ENCODE data around the gene DDO. TPM values are rescaled to one million over a fixed set of nuclear protein-coding genes. Genes with fewer than 3 reads are reported as not detected.

The DDO gene
- total and polyA plus RNA-seq, 2 of the 8 experiments (the other 6 are each of a cell fraction or from before 2014, with no cell fraction given), result not detected

DNA sequence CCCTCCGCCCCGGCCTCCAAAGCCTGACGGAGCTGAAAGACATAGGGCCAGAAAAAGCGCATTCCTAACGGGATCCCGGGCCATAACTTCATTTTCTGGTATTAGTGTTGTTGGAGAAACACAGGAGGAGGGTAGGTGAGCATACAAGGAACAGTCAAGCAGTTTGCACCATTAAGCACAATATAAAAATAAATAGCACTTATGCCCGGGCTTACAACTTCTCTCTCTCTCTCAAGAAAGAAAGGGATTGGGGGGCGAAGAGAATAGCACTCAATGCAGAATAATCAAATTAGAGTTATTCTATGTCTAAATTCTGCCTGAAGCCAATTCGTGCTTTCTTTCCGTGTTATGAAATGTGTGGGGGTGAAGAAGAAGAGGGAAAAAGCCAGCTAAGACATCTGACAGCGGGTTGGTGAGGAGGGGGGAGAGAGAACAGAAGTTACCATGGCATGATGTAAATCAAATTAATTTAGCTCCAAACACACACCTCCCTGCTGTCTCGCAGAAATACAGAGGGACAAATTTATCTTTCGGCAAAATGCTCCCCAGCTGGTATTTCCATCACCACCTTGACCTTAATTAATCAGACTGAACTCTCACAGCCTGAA, 56.7 kb downstream of the DDO start:
- ChIA-PET CTCF (ENCODE audit: partially characterized antibody) (no interaction called here), POLR2A (ENCODE audit: partially characterized antibody) (no interaction called here)
- Histone ChIP-seq H2BK120ac (replicated peaks; ENCODE audit: low read depth, low read length) (no peak overlapping the region), H2BK15ac (ENCODE audit: low read length) (no peak overlapping the region), H4K91ac (replicated peaks; ENCODE audit: insufficient read length, low read length) (no peak overlapping the region), H4K8ac (ENCODE audit: extremely low read depth, insufficient read depth, low read length) (no peak overlapping the region), H3K9me3 (ENCODE audit: insufficient read depth in 2 of 2, low read depth in 1 of 2, low read length in 1 of 2) (no peaks in the 10 kb centered on the region), H3K27ac (ENCODE audit: low read depth, low read length) (no peak overlapping the region), H3K56ac (replicated peaks; ENCODE audit: insufficient read length, low read depth, low read length) (no peak overlapping the region), H4K5ac (ENCODE audit: insufficient read length, low read depth, low read length) (no peak overlapping the region), H2AK5ac (ENCODE audit: low read depth, low read length) (no peak overlapping the region), H2BK12ac (ENCODE audit: low read depth, low read length) (no peak overlapping the region), H2BK5ac (ENCODE audit: low read depth, low read length) (no peak overlapping the region), H2BK20ac (ENCODE audit: low read length) (no peak overlapping the region), H3K4me2 (ENCODE audit: insufficient read depth in 1 of 2, low read depth in 2 of 2, low read length in 2 of 2) (peak overlapping the region; percentile 75 to 88), H3K4me1 (replicated peaks in 1 of 4; ENCODE audit: control insufficient read depth in 3 of 4, insufficient read depth in 4 of 4, low read length in 3 of 4) (peaks cover 13 to 25% (median 17%) of the 10 kb centered on the region in 4 experiments), H3K9ac (replicated peaks in 1 of 4; ENCODE audit: extremely low read depth in 1 of 4, low read depth in 3 of 4, low read length in 3 of 4) (peak overlapping the region in 1 of 4 experiments; percentile 42; a peak in 1 of 7 replicates), H3K79me1 (ENCODE audit: low read depth, low read length) (no peaks in the 10 kb centered on the region), H3K4ac (replicated peaks; ENCODE audit: insufficient read length, low read depth, low read length) (no peak overlapping the region), H3K79me2 (ENCODE audit: control insufficient read depth in 1 of 2, insufficient read depth in 2 of 2, low read length in 2 of 2) (no peaks in the 10 kb centered on the region), H3K14ac (ENCODE audit: insufficient read length) (no peak overlapping the region), H2AFZ (ENCODE audit: low read length) (peak overlapping the region; percentile 70; the same call in 1 of the 2 replicates), H3K23me2 (ENCODE audit: low read depth, low read length) (peaks cover 4% of the 10 kb centered on the region; the same call in 1 of the 2 replicates), H3K27me3 (replicated peaks in 1 of 4; ENCODE audit: control insufficient read depth in 3 of 4, extremely low read depth in 1 of 4, insufficient read depth in 3 of 4, low read length in 3 of 4) (peaks cover 8 to 24% (median 18%) of the 10 kb centered on the region in 4 experiments), H3K36me3 (ENCODE audit: control insufficient read depth in 2 of 4, insufficient read depth in 4 of 4, low read length in 3 of 4) (no peaks in the 10 kb centered on the region), H3K18ac (ENCODE audit: extremely low read depth, low read length) (no peak overlapping the region), H3K4me3 (ENCODE audit: extremely low read depth in 1 of 4, insufficient read depth in 2 of 4, low read depth in 3 of 4, low read length in 4 of 4) (peak overlapping the region; percentile 40 to 65 (median 62)), H3K23ac (ENCODE audit: insufficient read length) (no peak overlapping the region), H4K20me1 (replicated peaks in 1 of 2; ENCODE audit: control insufficient read depth in 1 of 2, insufficient read depth in 2 of 2, low read length in 2 of 2) (no peaks in the 10 kb centered on the region)
- no peak for DNase-seq (ENCODE audit: low read depth in 1 of 2, low spot score in 2 of 2)
- WGBS, 2 experiments (ENCODE audit: extremely low coverage in 1 of 2, insufficient coverage in 1 of 2, insufficient read length in 1 of 2, insufficient replicate concordance in 2 of 2, low coverage in 1 of 2, low lambda C conversion rate in 2 of 2, missing lambda C conversion rate in 1 of 2), result 51% methylated on average over 13 of the region's 13 CpGs; no CpG with 5 or more reads in 1 of the 2 experiments
- TF ChIP-seq CTBP2 (IDR thresholded peaks at IDR 0.05; ENCODE audit: borderline replicate concordance, insufficient read depth, insufficient read length, low read length) (no peak), MAFK (IDR thresholded peaks at IDR 0.05; ENCODE audit: low read depth, low read length) (no peak), TBP (IDR thresholded peaks at IDR 0.05; ENCODE audit: low read depth, low read length) (no peak), KDM4A (IDR thresholded peaks at IDR 0.05; ENCODE audit: low read depth, low read length, severe bottlenecking) (no peak), POLR2A (IDR thresholded peaks at IDR 0.05; ENCODE audit: control extremely low read depth in 1 of 2, low read depth in 2 of 2, low read length in 2 of 2) (no peak), TAF7 (optimal IDR thresholded peaks at IDR 0.05; ENCODE audit: borderline replicate concordance, low read depth, low read length) (no peak), ASH2L (IDR thresholded peaks at IDR 0.05; ENCODE audit: low read length) (no peak), POLR2AphosphoS5 (IDR thresholded peaks at IDR 0.05; ENCODE audit: low read depth, low read length) (no peak), SP1 (IDR thresholded peaks at IDR 0.05; ENCODE audit: low read depth, low read length) (no peak), NRF1 (IDR thresholded peaks at IDR 0.05; ENCODE audit: low read depth, low read length) (no peak)
- FAIRE-seq, result no peak
